ENCODE data around the gene PAK3.

DNA sequence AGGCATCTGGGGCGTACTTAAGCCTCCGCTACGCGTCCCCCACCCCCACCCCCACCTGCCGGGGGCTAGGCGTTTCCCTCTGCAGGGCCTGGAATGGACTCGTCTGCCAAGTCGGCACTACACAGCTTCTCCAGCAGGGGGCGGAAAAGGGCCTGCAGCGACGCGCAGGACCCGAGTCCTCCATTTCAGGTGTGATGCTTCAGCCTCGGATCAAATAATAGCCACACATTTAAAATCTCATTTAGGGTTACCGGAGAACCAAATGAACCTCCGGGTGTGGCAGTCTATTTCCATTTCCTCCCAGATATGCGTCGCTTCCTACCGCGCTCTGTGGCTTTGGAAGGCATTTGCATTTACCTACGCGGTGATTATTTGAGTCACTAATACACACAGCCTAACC is 2.9 kb downstream of the PAK3 start:
- TF ChIP-seq MYC (IDR thresholded peaks at IDR 0.05; ENCODE audit: low read depth, low read length): no peak
- TF ChIP-seq, protein P1, sequence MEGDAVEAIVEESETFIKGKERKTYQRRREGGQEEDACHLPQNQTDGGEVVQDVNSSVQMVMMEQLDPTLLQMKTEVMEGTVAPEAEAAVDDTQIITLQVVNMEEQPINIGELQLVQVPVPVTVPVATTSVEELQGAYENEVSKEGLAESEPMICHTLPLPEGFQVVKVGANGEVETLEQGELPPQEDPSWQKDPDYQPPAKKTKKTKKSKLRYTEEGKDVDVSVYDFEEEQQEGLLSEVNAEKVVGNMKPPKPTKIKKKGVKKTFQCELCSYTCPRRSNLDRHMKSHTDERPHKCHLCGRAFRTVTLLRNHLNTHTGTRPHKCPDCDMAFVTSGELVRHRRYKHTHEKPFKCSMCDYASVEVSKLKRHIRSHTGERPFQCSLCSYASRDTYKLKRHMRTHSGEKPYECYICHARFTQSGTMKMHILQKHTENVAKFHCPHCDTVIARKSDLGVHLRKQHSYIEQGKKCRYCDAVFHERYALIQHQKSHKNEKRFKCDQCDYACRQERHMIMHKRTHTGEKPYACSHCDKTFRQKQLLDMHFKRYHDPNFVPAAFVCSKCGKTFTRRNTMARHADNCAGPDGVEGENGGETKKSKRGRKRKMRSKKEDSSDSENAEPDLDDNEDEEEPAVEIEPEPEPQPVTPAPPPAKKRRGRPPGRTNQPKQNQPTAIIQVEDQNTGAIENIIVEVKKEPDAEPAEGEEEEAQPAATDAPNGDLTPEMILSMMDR (IDR thresholded peaks at IDR 0.05; ENCODE audit: low read depth, low read length): peak; percentile 61

All from NB4 (cell line).